Keratinocyte (primary cell): ENCODE results near the gene D2HGDH. TPM values are rescaled to one million over a fixed set of nuclear protein-coding genes. Genes with fewer than 3 reads are reported as not detected.

ENCODE experiments used
- DNase-seq: peaks from one replicate; pipeline ENCODE4 v3.0.0-alpha.2; 2011; ENCODE audit warnings: low read depth, missing footprints, low spot score
- FAIRE-seq: peaks from 2 replicates; lab custom pipeline; 2011; peaks lifted over from hg19 to GRCh38; lab: Jason Lieb, UNC
- H2AFZ ChIP-seq: 2 replicates; pipeline ENCODE4 v1.6.0; 2012; ENCODE audit warnings: low read length, control low read depth, inconsistent platforms; ENCODE audit not compliant: control insufficient read depth
- H3K27ac ChIP-seq: 2 replicates; pipeline ENCODE4 v1.5.1; 2011; ENCODE audit warnings: low read length; ENCODE audit not compliant: control insufficient read depth, insufficient read depth
- H3K27me3 ChIP-seq: 3 replicates; pipeline ENCODE4 v1.6.0; 2011; ENCODE audit warnings: low read length; ENCODE audit not compliant: control insufficient read depth, insufficient read depth; ENCODE audit errors: extremely low read depth
- H3K36me3 ChIP-seq, 2 experiments: 2 replicates in 1 of 2; 3 replicates in 1 of 2; pipeline ENCODE4 v1.5.1; 2011; ENCODE audit warnings: low read length in 2 of 2, mild to moderate bottlenecking in 1 of 2; ENCODE audit not compliant: control insufficient read depth in 2 of 2, insufficient read depth in 2 of 2; ENCODE audit errors: extremely low read depth in 1 of 2
- H3K4me1 ChIP-seq: 3 replicates; pipeline ENCODE4 v1.5.1; 2011; ENCODE audit warnings: low read length; ENCODE audit not compliant: control insufficient read depth, insufficient read depth; ENCODE audit errors: extremely low read depth
- H3K4me2 ChIP-seq: 3 replicates; pipeline ENCODE4 v1.6.0; 2011; ENCODE audit warnings: low read depth, low read length; ENCODE audit not compliant: control insufficient read depth, insufficient read depth; ENCODE audit errors: extremely low read depth
- H3K4me3 ChIP-seq, 3 experiments: fragments of 200-600 bp in 1 of 3; sonication (generic) in 1 of 3; 2 replicates in 2 of 3; 3 replicates in 1 of 3; pipeline ENCODE4 v1.5.1; 2011 to 2016; ENCODE audit warnings: low read length in 3 of 3, mild to moderate bottlenecking in 3 of 3, control low read depth in 2 of 3, inconsistent platforms in 1 of 3, low read depth in 1 of 3, mixed read lengths in 1 of 3, mixed run types in 1 of 3, moderate library complexity in 1 of 3; ENCODE audit not compliant: control insufficient read depth in 2 of 3, insufficient read depth in 2 of 3; ENCODE audit errors: extremely low read depth in 1 of 3
- H3K79me2 ChIP-seq: 2 replicates; pipeline ENCODE4 v1.6.0; 2012; ENCODE audit warnings: low read length; ENCODE audit not compliant: control insufficient read depth, insufficient read depth
- H3K9ac ChIP-seq: 3 replicates; pipeline ENCODE4 v1.6.0; 2011; ENCODE audit warnings: low read length; ENCODE audit not compliant: control insufficient read depth, insufficient read depth; ENCODE audit errors: extremely low read depth
- H3K9me1 ChIP-seq: 3 replicates; pipeline ENCODE4 v1.6.0; 2011; ENCODE audit warnings: low read length; ENCODE audit not compliant: control insufficient read depth, insufficient read depth; ENCODE audit errors: extremely low read depth
- H3K9me3 ChIP-seq: 2 replicates; pipeline ENCODE4 v1.5.1; 2012; ENCODE audit warnings: low read depth, low read length; ENCODE audit not compliant: control insufficient read depth
- H4K20me1 ChIP-seq: 3 replicates; pipeline ENCODE4 v1.6.0; 2011; ENCODE audit warnings: low read length; ENCODE audit not compliant: control insufficient read depth, insufficient read depth; ENCODE audit errors: extremely low read depth
- EZH2 ChIP-seq: IDR thresholded peaks from one replicate; pipeline ENCODE4 v1.6.1; 2012; ENCODE audit warnings: inconsistent platforms, mild to moderate bottlenecking, low read length, moderate library complexity
- dilution Hi-C: fragments of 300-500 bp; cut with MboI; formaldehyde crosslinking; loops from one replicate; pipeline ENCODE4 v1.7.0; 2020; ENCODE audit warnings: low sequenced_read_pairs; ENCODE audit not compliant: extremely low pct_ligation_motif_present
- polyA plus RNA-seq, 5 experiments: library from polyadenylated mRNA; depleted of rRNA in 3 of 5; stranded (reverse) in 3 of 5; stranded (forward) in 1 of 5; unstranded in 1 of 5; fragments of >200 nt; gene quantifications; 1 replicate in 1 of 5; 2 replicates in 3 of 5; 3 replicates in 1 of 5; pipeline versions ENCODE4 v1.2.1 to v1.2.3, GENCODE V29; 2011 to 2012; ENCODE audit warnings: missing spikeins in 2 of 5, low read depth in 1 of 5, low replicate concordance in 1 of 5
- TF ChIP-seq, protein P1 (sequence below), 3 experiments: IDR thresholded peaks in 1 of 3; conservative IDR thresholded peaks in 1 of 3; optimal IDR thresholded peaks in 1 of 3; 2 replicates in 2 of 3; 3 replicates in 1 of 3; pipeline versions ENCODE3 to v1.5.1; 2011; ENCODE audit warnings: low read length in 3 of 3, mild to moderate bottlenecking in 3 of 3, moderate library complexity in 2 of 3, control low read depth in 1 of 3, inconsistent platforms in 1 of 3; ENCODE audit not compliant: insufficient read depth in 2 of 3; ENCODE audit errors: extremely low read depth in 1 of 3

The D2HGDH gene
- polyA plus RNA-seq, 1 donor (not counting 4 experiments of a cell fraction or from before 2014, with no cell fraction given): 5.4 TPM

DNA sequence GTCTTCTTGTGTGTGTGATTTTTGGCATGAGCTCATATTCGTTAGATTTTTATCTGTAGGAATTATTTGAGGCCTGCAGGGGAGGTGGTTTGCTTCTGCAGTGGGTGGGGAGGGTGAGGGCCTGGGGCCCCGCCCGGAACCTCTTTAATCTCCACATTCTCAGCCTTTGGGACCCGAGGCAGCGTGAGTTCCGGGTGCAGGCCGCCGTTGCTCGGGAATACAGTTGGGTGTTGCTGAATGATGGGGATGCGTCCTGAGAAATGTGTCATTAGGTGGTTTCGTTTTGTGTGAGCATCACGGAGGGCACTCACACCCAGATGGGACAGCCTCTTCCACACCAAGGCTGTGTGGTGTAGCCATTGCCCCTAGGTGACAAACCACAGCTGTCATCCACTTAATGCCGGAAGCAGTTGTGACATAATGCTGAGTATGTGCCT lies 28.5 kb downstream of the D2HGDH start:
- no peaks in the 10 kb centered on the region for H3K4me1 ChIP-seq
- peaks cover 2% of the 10 kb centered on the region for H3K9me3 ChIP-seq
- DNase-seq (no peak), FAIRE-seq (no peak)
- H3K4me3 ChIP-seq: no peak overlapping the region
- dilution Hi-C loops: no loop called here
- H3K4me2 ChIP-seq: no peak overlapping the region
- H2AFZ ChIP-seq: no peak overlapping the region
- no peaks in the 10 kb centered on the region for H3K27me3 ChIP-seq
- H3K79me2 ChIP-seq: no peaks in the 10 kb centered on the region
- H3K36me3 ChIP-seq: peaks cover 0 to 3% of the 10 kb centered on the region in 2 experiments
- TF ChIP-seq EZH2: no peak
- TF ChIP-seq, protein P1, sequence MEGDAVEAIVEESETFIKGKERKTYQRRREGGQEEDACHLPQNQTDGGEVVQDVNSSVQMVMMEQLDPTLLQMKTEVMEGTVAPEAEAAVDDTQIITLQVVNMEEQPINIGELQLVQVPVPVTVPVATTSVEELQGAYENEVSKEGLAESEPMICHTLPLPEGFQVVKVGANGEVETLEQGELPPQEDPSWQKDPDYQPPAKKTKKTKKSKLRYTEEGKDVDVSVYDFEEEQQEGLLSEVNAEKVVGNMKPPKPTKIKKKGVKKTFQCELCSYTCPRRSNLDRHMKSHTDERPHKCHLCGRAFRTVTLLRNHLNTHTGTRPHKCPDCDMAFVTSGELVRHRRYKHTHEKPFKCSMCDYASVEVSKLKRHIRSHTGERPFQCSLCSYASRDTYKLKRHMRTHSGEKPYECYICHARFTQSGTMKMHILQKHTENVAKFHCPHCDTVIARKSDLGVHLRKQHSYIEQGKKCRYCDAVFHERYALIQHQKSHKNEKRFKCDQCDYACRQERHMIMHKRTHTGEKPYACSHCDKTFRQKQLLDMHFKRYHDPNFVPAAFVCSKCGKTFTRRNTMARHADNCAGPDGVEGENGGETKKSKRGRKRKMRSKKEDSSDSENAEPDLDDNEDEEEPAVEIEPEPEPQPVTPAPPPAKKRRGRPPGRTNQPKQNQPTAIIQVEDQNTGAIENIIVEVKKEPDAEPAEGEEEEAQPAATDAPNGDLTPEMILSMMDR (optimal IDR thresholded peaks at IDR 0.05 in 1 of 3, IDR thresholded peaks at IDR 0.05 in 1 of 3, conservative IDR thresholded peaks at IDR 0.05 in 1 of 3; ENCODE audit: extremely low read depth in 1 of 3, insufficient read depth in 2 of 3, low read length in 3 of 3): no peak
- no peak overlapping the region for H3K27ac ChIP-seq
- peaks cover 2% of the 10 kb centered on the region for H4K20me1 ChIP-seq
- H3K9me1 ChIP-seq: no peaks in the 10 kb centered on the region
- H3K9ac ChIP-seq: no peak overlapping the region

DNA sequence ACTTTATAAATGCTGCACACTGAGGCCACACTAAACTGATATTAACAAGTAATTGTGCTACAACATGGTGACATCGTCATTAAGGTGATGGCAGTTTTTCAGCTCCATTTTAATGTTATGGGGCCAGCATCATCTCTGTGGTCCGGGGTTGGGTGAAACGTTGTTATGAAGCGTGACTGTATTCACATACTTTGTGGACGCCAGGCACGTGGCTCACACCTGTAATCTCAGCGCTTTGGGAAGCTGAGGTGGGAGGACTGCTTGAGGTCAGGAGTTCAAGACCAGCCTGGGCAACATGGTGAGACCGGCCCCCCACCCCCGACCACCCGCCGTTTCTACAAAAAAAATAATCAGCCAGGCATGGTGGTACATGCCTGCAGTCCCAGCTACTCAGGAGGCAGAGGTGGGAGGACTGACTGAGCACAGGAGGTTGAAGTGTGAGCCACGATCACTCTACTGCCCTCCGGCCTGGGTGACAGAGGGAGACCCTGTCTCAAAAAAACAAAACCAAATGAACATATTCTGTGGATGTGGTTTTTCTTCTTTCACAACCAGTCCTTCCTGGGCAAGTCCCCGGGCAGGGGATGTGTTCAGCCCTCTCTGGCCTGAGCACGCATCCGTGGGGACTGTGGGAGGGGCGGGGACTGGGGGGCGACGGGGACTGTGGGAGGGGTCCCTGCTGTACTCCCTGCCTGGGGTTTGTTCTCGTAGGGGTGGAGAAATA lies 29.3 kb downstream of the D2HGDH start:
- Histone ChIP-seq H3K27me3 (no peaks in the 10 kb centered on the region), H3K79me2 (no peaks in the 10 kb centered on the region), H4K20me1 (peaks cover 2% of the 10 kb centered on the region), H2AFZ (no peak overlapping the region), H3K4me1 (no peaks in the 10 kb centered on the region), H3K27ac (no peak overlapping the region), H3K9me1 (no peaks in the 10 kb centered on the region), H3K9me3 (peaks cover 2% of the 10 kb centered on the region), H3K4me2 (no peak overlapping the region), H3K36me3 (peaks cover 0 to 3% of the 10 kb centered on the region in 2 experiments), H3K4me3 (no peak overlapping the region), H3K9ac (no peak overlapping the region)
- TF ChIP-seq EZH2: no peak
- TF ChIP-seq, protein P1 (optimal IDR thresholded peaks at IDR 0.05 in 1 of 3, IDR thresholded peaks at IDR 0.05 in 1 of 3, conservative IDR thresholded peaks at IDR 0.05 in 1 of 3; ENCODE audit: extremely low read depth in 1 of 3, insufficient read depth in 2 of 3, low read length in 3 of 3): no peak
- dilution Hi-C loops: no loop called here
- FAIRE-seq: no peak
- DNase-seq: no peak
